ENCODE data around the gene POLR1A. TPM values are rescaled to one million over a fixed set of nuclear protein-coding genes. Genes with fewer than 3 reads are reported as not detected.
A peak's percentile ranks its signal among the peaks of the same experiment; 100 is the strongest.

Gene POLR1A
- polyA plus RNA-seq, 4 donors = 1.4 to 12.6 (median 5.4) TPM

DNA sequence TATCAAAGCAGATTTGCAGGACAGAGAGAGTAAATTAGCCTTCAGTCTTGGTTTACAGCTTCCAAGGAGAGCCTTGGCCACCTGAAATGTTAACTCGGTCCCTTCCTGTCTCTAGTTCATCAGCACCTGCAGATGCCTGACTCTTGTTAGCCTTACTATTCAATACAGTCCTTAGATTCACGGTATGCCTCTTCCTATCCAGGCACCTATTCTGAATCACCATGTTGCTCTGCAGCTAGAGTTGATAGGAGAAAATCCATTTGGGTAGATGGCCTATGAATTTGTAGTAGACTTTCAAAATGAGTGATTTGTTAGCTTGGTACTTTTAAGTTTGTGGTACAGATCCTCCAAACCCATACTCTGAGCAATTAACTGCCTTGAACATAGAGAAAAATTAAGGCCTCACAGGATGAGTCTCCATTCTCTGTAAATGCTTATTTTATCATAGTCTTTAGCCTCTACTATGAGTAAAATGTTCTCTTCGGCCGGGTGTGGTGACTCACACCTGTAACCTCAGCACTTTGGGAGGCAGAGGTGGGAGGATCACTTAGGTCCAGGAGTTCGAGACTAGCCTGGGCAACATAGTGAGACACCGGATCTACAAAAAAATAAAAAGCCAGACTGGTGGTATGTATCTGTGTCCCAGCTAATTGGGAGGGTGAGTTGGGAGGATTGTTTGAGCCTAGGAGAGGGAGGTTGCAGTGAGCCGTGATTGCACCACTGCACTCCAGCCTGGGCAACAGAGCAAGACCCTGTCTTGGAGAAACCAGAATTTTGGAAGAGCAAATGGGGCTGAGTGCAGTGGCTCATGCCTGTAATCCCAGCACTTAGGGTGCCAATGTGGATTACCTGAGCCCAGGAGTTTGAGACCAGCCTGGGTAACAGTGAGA is 33.3 kb upstream of the POLR1A start:
- 92 to 93% (median 92%) methylated on average over 7 of the region's 7 CpGs for WGBS, 3 donors
- H3K27me3 ChIP-seq (ENCODE audit: control insufficient read depth in 3 of 3, insufficient read depth in 3 of 3, low read length in 3 of 3) = no peaks in the 10 kb centered on the region
- no peaks in the 10 kb centered on the region for H3K4me1 ChIP-seq (ENCODE audit: control insufficient read depth in 3 of 3, insufficient read depth in 2 of 3, low read depth in 1 of 3, low read length in 2 of 3)
- no peak overlapping the region for H3K4me3 ChIP-seq (ENCODE audit: low read depth in 1 of 3, low read length in 3 of 3)
- DNase-seq = no peak
- H3K27ac ChIP-seq (ENCODE audit: low read depth in 1 of 3, low read length in 2 of 3) = no peak overlapping the region
- no peak for FAIRE-seq
- peaks cover 27 to 41% (median 34%) of the 10 kb centered on the region in 3 donors for H3K36me3 ChIP-seq (ENCODE audit: control insufficient read depth in 3 of 3, insufficient read depth in 2 of 3, low read depth in 1 of 3, low read length in 3 of 3)
- no peaks in the 10 kb centered on the region for H3K9me3 ChIP-seq (ENCODE audit: control insufficient read depth in 2 of 2, insufficient read depth in 1 of 2, low read depth in 1 of 2, low read length in 1 of 2)

DNA sequence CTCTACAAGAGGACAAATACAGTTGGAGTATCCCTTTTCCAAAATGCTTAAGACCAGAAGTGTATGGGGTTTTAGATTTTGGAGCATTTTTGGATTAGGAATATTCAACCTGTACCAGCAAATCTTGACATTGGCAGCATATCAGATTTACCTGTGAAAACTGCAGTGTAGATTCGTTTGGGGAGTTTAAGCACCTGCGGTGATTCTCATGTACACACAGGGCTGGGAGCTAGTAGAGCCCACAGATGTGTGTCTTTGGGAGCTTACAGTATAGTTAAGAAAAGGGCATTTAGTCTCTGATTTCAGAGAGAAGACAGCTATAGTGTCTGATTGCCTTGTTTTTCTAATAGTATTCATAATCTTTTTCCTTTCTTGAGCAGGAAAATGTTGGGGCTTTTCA is 30.5 kb upstream of the POLR1A start:
- peaks cover 34 to 44% (median 34%) of the 10 kb centered on the region in 3 donors for H3K36me3 ChIP-seq (ENCODE audit: control insufficient read depth in 3 of 3, insufficient read depth in 2 of 3, low read depth in 1 of 3, low read length in 3 of 3)
- H3K27ac ChIP-seq (ENCODE audit: low read depth in 1 of 3, low read length in 2 of 3) = no peak overlapping the region
- no peaks in the 10 kb centered on the region for H3K9me3 ChIP-seq (ENCODE audit: control insufficient read depth in 2 of 2, insufficient read depth in 1 of 2, low read depth in 1 of 2, low read length in 1 of 2)
- FAIRE-seq = no peak
- H3K27me3 ChIP-seq (ENCODE audit: control insufficient read depth in 3 of 3, insufficient read depth in 3 of 3, low read length in 3 of 3) = no peaks in the 10 kb centered on the region
- no peaks in the 10 kb centered on the region for H3K4me1 ChIP-seq (ENCODE audit: control insufficient read depth in 3 of 3, insufficient read depth in 2 of 3, low read depth in 1 of 3, low read length in 2 of 3)
- H3K4me3 ChIP-seq (ENCODE audit: low read depth in 1 of 3, low read length in 3 of 3) = no peak overlapping the region
- 80 to 86% (median 85%) methylated on average over 2 of the region's 2 CpGs for WGBS, 3 donors
- DNase-seq = no peak

GRCh38 chr2:86135653-86136052 is 30.0 kb upstream of the POLR1A start:
- FAIRE-seq = no peak
- no peaks in the 10 kb centered on the region for H3K9me3 ChIP-seq (ENCODE audit: control insufficient read depth in 2 of 2, insufficient read depth in 1 of 2, low read depth in 1 of 2, low read length in 1 of 2)
- H3K4me3 ChIP-seq (ENCODE audit: low read depth in 1 of 3, low read length in 3 of 3) = no peak overlapping the region
- no peaks in the 10 kb centered on the region for H3K4me1 ChIP-seq (ENCODE audit: control insufficient read depth in 3 of 3, insufficient read depth in 2 of 3, low read depth in 1 of 3, low read length in 2 of 3)
- 83 to 90% (median 87%) methylated on average over 5 of the region's 5 CpGs for WGBS, 3 donors
- H3K27ac ChIP-seq (ENCODE audit: low read depth in 1 of 3, low read length in 2 of 3) = no peak overlapping the region
- no peaks in the 10 kb centered on the region for H3K27me3 ChIP-seq (ENCODE audit: control insufficient read depth in 3 of 3, insufficient read depth in 3 of 3, low read length in 3 of 3)
- no peak for DNase-seq
- peaks cover 33 to 44% (median 35%) of the 10 kb centered on the region in 3 donors for H3K36me3 ChIP-seq (ENCODE audit: control insufficient read depth in 3 of 3, insufficient read depth in 2 of 3, low read depth in 1 of 3, low read length in 3 of 3)

- no peaks in the 10 kb centered on the region for H3K9me3 ChIP-seq (ENCODE audit: control insufficient read depth in 2 of 2, insufficient read depth in 1 of 2, low read depth in 1 of 2, low read length in 1 of 2)
- no peak overlapping the region for H3K27ac ChIP-seq (ENCODE audit: low read depth in 1 of 3, low read length in 2 of 3)
- no peaks in the 10 kb centered on the region for H3K4me1 ChIP-seq (ENCODE audit: control insufficient read depth in 3 of 3, insufficient read depth in 2 of 3, low read depth in 1 of 3, low read length in 2 of 3)
- 95 to 96% (median 95%) methylated on average over 4 of the region's 4 CpGs for WGBS, 3 donors
- peaks cover 37 to 48% (median 39%) of the 10 kb centered on the region in 3 donors for H3K36me3 ChIP-seq (ENCODE audit: control insufficient read depth in 3 of 3, insufficient read depth in 2 of 3, low read depth in 1 of 3, low read length in 3 of 3)
- H3K4me3 ChIP-seq (ENCODE audit: low read depth in 1 of 3, low read length in 3 of 3) = no peak overlapping the region
- DNase-seq (no peak), FAIRE-seq (no peak)
- no peaks in the 10 kb centered on the region for H3K27me3 ChIP-seq (ENCODE audit: control insufficient read depth in 3 of 3, insufficient read depth in 3 of 3, low read length in 3 of 3)
Measured at GRCh38 chr2:86134709-86135108, 29.0 kb upstream of the POLR1A start.

GRCh38 chr2:86124683-86125082 is 19.0 kb upstream of the POLR1A start:
- WGBS, 3 donors = 55 to 71% (median 68%) methylated on average over 5 of the region's 5 CpGs
- FAIRE-seq (no peak), DNase-seq (no peak)
- no peaks in the 10 kb centered on the region for H3K9me3 ChIP-seq (ENCODE audit: control insufficient read depth in 2 of 2, insufficient read depth in 1 of 2, low read depth in 1 of 2, low read length in 1 of 2)
- peaks cover 20 to 53% (median 36%) of the 10 kb centered on the region in 3 donors for H3K36me3 ChIP-seq (ENCODE audit: control insufficient read depth in 3 of 3, insufficient read depth in 2 of 3, low read depth in 1 of 3, low read length in 3 of 3)
- H3K27ac ChIP-seq (ENCODE audit: low read depth in 1 of 3, low read length in 2 of 3) = no peak overlapping the region
- no peaks in the 10 kb centered on the region for H3K4me1 ChIP-seq (ENCODE audit: control insufficient read depth in 3 of 3, insufficient read depth in 2 of 3, low read depth in 1 of 3, low read length in 2 of 3)
- no peak overlapping the region for H3K4me3 ChIP-seq (ENCODE audit: low read depth in 1 of 3, low read length in 3 of 3)
- no peaks in the 10 kb centered on the region for H3K27me3 ChIP-seq (ENCODE audit: control insufficient read depth in 3 of 3, insufficient read depth in 3 of 3, low read length in 3 of 3)

DNA sequence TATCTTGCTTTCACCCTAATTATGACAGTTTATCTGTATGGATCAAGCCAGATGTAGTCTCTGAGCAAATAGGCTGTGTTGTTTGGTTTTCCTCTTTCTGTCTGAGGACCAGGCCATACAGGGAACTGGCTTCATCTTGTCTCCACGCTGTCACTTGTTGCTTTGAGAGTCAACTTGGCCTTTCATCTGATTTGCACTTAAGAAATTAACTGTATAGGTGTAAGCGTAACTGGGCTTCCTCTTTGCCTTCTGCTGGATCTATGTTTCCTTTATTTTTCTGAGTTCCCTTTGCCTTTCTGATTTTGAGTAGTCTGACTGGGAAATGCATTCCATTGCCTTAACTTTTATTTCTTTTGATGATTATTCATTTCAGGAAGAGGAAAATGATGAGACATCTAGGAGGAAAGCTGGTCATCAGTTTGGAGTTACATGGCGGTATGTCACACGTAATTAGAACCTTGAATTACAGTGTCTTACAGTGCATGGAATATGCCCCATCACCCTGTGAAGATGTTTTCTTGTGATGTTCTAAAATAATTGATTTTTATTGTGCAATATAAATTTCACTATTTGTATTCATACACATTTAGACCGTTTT is 17.7 kb upstream of the POLR1A start:
- Histone ChIP-seq H3K4me1 (ENCODE audit: control insufficient read depth in 3 of 3, insufficient read depth in 2 of 3, low read depth in 1 of 3, low read length in 2 of 3) (no peaks in the 10 kb centered on the region), H3K36me3 (ENCODE audit: control insufficient read depth in 3 of 3, insufficient read depth in 2 of 3, low read depth in 1 of 3, low read length in 3 of 3) (peaks cover 20 to 50% (median 35%) of the 10 kb centered on the region in 3 donors), H3K9me3 (ENCODE audit: control insufficient read depth in 2 of 2, insufficient read depth in 1 of 2, low read depth in 1 of 2, low read length in 1 of 2) (no peaks in the 10 kb centered on the region), H3K4me3 (ENCODE audit: low read depth in 1 of 3, low read length in 3 of 3) (no peak overlapping the region), H3K27ac (ENCODE audit: low read depth in 1 of 3, low read length in 2 of 3) (no peak overlapping the region), H3K27me3 (ENCODE audit: control insufficient read depth in 3 of 3, insufficient read depth in 3 of 3, low read length in 3 of 3) (no peaks in the 10 kb centered on the region)
- no peak for FAIRE-seq
- WGBS, 3 donors = 78 to 89% (median 84%) methylated on average over 5 of the region's 5 CpGs
- DNase-seq = no peak

DNA sequence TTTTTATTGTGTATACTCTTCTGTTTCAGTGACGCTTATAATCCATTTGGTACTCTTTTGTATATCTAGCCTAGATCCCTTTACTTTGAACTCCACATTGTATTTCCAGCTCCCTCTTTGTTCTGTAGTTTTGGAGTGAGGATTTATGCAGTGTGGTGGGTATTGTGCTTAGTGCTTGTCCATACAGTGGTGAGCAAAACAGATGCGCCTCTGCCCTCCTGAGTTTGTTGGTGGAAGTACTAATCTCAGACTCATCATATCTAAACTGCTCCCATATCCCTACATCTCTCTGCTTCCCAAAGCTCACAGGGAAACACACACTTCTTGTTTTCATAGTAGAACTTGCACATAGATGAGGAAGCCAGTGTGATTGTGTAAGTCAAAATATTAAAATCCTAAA is 12.4 kb upstream of the POLR1A start:
- Histone ChIP-seq H3K9me3 (ENCODE audit: control insufficient read depth in 2 of 2, insufficient read depth in 1 of 2, low read depth in 1 of 2, low read length in 1 of 2) (no peaks in the 10 kb centered on the region), H3K27me3 (ENCODE audit: control insufficient read depth in 3 of 3, insufficient read depth in 3 of 3, low read length in 3 of 3) (no peaks in the 10 kb centered on the region), H3K36me3 (ENCODE audit: control insufficient read depth in 3 of 3, insufficient read depth in 2 of 3, low read depth in 1 of 3, low read length in 3 of 3) (peaks cover 20 to 45% (median 42%) of the 10 kb centered on the region in 3 donors), H3K27ac (ENCODE audit: low read depth in 1 of 3, low read length in 2 of 3) (no peak overlapping the region), H3K4me1 (ENCODE audit: control insufficient read depth in 3 of 3, insufficient read depth in 2 of 3, low read depth in 1 of 3, low read length in 2 of 3) (no peaks in the 10 kb centered on the region), H3K4me3 (ENCODE audit: low read depth in 1 of 3, low read length in 3 of 3) (no peak overlapping the region)
- FAIRE-seq = no peak
- WGBS, 3 donors = 93 to 96% (median 95%) methylated on average over 2 of the region's 2 CpGs
- no peak for DNase-seq

GRCh38 chr2:86107031-86107430 is 1.3 kb upstream of the POLR1A start:
- FAIRE-seq (no peak), DNase-seq (peak; percentile 27 to 34)
- peaks cover 0 to 7% (median 6%) of the 10 kb centered on the region in 3 donors for H3K4me1 ChIP-seq (ENCODE audit: control insufficient read depth in 3 of 3, insufficient read depth in 2 of 3, low read depth in 1 of 3, low read length in 2 of 3)
- H3K4me3 ChIP-seq (ENCODE audit: low read depth in 1 of 3, low read length in 3 of 3) = peak overlapping the region in 2 of 3 donors; percentile 66 to 98
- H3K27me3 ChIP-seq (ENCODE audit: control insufficient read depth in 3 of 3, insufficient read depth in 3 of 3, low read length in 3 of 3) = no peaks in the 10 kb centered on the region
- H3K27ac ChIP-seq (ENCODE audit: low read depth in 1 of 3, low read length in 2 of 3) = peak overlapping the region in 1 of 3 donors; percentile 64
- H3K9me3 ChIP-seq (ENCODE audit: control insufficient read depth in 2 of 2, insufficient read depth in 1 of 2, low read depth in 1 of 2, low read length in 1 of 2) = no peaks in the 10 kb centered on the region
- 6 to 15% (median 7%) methylated on average over 5 of the region's 5 CpGs for WGBS, 3 donors
- peaks cover 0 to 9% (median 5%) of the 10 kb centered on the region in 3 donors for H3K36me3 ChIP-seq (ENCODE audit: control insufficient read depth in 3 of 3, insufficient read depth in 2 of 3, low read depth in 1 of 3, low read length in 3 of 3)

Data from small intestine (tissue), 7 donors.